NCI-H2029 treated with DMSO at 0.1 percent for 48 hours (cell line): ENCODE measurements around the gene GBA2.

Source experiments
- DNase-seq: peaks from one replicate; lab custom pipeline; 2025; lab: John Stamatoyannopoulos, UW

GBA2 gene

GRCh38 chr9:35716230-35716629 is 32.8 kb downstream of the GBA2 start:
- DNase-seq: no peak

- no peak for DNase-seq
Measured at GRCh38 chr9:35714579-35715252, 34.3 kb downstream of the GBA2 start.

GRCh38 chr9:35714123-35714522 is 34.9 kb downstream of the GBA2 start:
- DNase-seq: no peak

GRCh38 chr9:35713578-35713977 is 35.5 kb downstream of the GBA2 start:
- no peak for DNase-seq

GRCh38 chr9:35712762-35713400 is 36.1 kb downstream of the GBA2 start:
- DNase-seq: no peak

GRCh38 chr9:35711501-35712428 is 37.3 kb downstream of the GBA2 start:
- DNase-seq: no peak

GRCh38 chr9:35710818-35711500 is 38.1 kb downstream of the GBA2 start:
- DNase-seq: no peak

- DNase-seq: no peak
Measured at GRCh38 chr9:35708146-35708545, 40.9 kb downstream of the GBA2 start.

- no peak for DNase-seq
Measured at GRCh38 chr9:35706951-35707350, 42.1 kb downstream of the GBA2 start.

GRCh38 chr9:35705836-35706430 is 43.1 kb downstream of the GBA2 start:
- DNase-seq: no peak

GRCh38 chr9:35705372-35705771 is 43.7 kb downstream of the GBA2 start:
- no peak for DNase-seq

GRCh38 chr9:35703906-35704672 is 44.9 kb downstream of the GBA2 start:
- no peak for DNase-seq

- DNase-seq: no peak
Measured at GRCh38 chr9:35702696-35703095, 46.3 kb downstream of the GBA2 start.

GRCh38 chr9:35700942-35701341 is 48.1 kb downstream of the GBA2 start:
- DNase-seq: no peak

GRCh38 chr9:35700031-35700430 is 49.0 kb downstream of the GBA2 start:
- DNase-seq: no peak

GRCh38 chr9:35698231-35698630 is 50.8 kb downstream of the GBA2 start:
- no peak for DNase-seq

GRCh38 chr9:35697486-35697885 is 51.5 kb downstream of the GBA2 start:
- DNase-seq: no peak

GRCh38 chr9:35696520-35697215 is 52.4 kb downstream of the GBA2 start:
- DNase-seq: peak; percentile 34

- no peak for DNase-seq
Measured at GRCh38 chr9:35695943-35696401, 53.1 kb downstream of the GBA2 start.

- no peak for DNase-seq
Measured at GRCh38 chr9:35691757-35692301, 57.2 kb downstream of the GBA2 start.
